GM12873 (cell line): Measurements from ENCODE around the gene ADARB1.

Experiments used
- TF ChIP-seq, protein P1 (sequence below): IDR thresholded peaks from 2 replicates; pipeline ENCODE4 v1.5.1; 2012; ENCODE audit warnings: low read depth, mild to moderate bottlenecking, moderate library complexity, low read length, control low read depth; ENCODE audit not compliant: insufficient read depth; ENCODE audit errors: missing control alignments

ADARB1 gene

DNA sequence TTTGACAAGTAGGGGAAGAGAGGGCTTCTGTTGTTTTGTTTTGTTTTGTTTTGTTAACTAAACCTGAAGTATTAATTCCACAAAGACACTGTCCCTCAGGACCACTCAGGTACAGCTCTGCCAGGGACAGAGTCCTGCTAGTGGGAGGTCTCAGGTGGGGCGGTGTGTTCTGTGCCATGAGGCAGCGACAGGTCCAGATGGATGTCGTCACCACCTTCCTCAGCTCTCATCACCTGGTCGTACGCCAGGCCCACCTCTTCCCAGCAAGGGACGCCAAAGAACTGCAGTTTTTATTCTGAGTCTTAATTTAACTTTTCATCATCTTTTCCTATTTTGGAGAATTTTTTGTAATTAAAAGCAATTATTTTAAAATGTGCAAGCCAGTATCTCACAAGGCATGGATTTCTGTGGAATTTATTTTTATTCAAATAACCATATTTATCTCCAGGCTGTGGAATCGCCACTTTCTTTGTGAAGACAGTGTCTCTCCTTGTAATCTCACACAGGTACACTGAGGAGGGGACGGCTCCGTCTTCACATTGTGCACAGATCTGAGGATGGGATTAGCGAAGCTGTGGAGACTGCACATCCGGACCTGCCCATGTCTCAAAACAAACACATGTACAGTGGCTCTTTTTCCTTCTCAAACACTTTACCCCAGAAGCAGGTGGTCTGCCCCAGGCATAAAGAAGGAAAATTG is 150.8 kb downstream of the ADARB1 start:
- TF ChIP-seq, protein P1, sequence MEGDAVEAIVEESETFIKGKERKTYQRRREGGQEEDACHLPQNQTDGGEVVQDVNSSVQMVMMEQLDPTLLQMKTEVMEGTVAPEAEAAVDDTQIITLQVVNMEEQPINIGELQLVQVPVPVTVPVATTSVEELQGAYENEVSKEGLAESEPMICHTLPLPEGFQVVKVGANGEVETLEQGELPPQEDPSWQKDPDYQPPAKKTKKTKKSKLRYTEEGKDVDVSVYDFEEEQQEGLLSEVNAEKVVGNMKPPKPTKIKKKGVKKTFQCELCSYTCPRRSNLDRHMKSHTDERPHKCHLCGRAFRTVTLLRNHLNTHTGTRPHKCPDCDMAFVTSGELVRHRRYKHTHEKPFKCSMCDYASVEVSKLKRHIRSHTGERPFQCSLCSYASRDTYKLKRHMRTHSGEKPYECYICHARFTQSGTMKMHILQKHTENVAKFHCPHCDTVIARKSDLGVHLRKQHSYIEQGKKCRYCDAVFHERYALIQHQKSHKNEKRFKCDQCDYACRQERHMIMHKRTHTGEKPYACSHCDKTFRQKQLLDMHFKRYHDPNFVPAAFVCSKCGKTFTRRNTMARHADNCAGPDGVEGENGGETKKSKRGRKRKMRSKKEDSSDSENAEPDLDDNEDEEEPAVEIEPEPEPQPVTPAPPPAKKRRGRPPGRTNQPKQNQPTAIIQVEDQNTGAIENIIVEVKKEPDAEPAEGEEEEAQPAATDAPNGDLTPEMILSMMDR, result no peak

- TF ChIP-seq, protein P1, result no peak
Observed at GRCh38 chr21:45225741-45226327, 151.5 kb downstream of the ADARB1 start.

- TF ChIP-seq, protein P1, result no peak
Observed at GRCh38 chr21:45226540-45227326, 152.4 kb downstream of the ADARB1 start.

DNA sequence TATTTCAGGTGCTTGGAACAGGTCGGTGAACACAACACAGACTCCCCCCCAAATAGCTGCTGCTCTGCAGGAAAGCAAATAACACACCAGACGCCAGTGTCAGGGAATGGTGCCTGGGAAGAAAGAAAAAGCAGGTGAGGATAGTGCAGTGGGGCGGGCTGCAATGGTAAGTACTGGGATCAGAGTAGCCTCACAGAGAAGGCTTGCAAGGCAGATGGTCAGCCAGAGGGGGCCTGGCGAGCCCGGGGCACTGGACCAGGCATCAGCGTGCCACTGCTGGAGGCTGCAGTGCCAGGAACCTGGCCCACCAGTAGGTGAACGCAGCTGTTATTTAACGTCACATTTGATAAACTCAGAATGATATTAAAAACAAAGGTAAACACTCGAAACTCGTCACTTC is 153.4 kb downstream of the ADARB1 start:
- TF ChIP-seq, protein P1, result no peak

DNA sequence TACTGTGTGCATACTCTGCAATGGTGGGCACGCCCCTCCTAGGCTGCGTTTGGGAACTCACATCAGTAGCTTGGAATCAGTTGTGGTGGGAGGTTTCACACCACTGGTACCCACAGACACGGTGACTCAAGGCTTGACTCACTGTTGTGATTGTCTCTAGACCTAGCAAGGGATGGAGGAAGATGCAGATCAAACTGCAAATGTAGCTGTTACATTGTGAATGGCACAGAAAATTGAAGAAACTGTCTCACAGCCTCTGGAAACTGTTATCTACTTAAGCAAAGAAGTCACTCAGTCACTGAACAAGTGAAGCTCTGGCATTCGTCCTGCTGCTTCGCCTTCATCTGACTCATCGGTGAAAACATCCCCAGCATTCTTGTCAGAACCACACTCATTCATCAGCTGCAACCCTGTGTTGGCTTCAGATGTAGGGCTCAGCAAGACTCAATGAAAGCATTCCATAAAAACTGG is 153.8 kb downstream of the ADARB1 start:
- TF ChIP-seq, protein P1, result no peak

- TF ChIP-seq, protein P1, result no peak
Observed at GRCh38 chr21:45228656-45229240, 154.4 kb downstream of the ADARB1 start.

GRCh38 chr21:45231705-45232104 is 157.3 kb downstream of the ADARB1 start:
- TF ChIP-seq, protein P1, result no peak
